ENCODE data around the gene NEU3. TPM values are rescaled to one million over a fixed set of nuclear protein-coding genes. Genes with fewer than 3 reads are reported as not detected.
"Not testable (repeated sequence)": the region's sequence is repeated elsewhere in the genome, so short reads cannot be mapped to it uniquely, and the experiment has no call there.

NEU3 gene
- polyA plus RNA-seq, 3 donors: 9.0 to 17.5 (median 13.1) TPM

DNA sequence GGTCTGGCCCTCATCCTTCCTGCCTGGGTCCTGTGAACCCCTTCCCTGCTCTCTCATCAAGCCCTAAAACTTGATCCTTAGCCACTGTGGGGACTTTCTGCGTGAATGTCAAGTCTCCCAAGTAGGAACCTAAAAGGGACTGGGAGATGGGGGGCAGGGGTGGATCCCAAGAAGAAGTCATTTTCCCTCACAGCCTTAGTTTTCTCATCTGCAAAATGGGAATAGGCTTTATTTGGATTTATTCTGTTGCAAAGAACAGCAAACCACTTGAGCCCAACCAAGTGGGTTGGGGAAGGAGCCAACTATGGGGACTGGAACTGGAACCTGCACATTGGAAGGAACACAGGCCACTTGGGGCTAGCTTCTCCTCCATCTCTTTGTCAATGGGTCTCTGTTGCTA, 36.8 kb downstream of the NEU3 start:
- no peak for DNase-seq

DNA sequence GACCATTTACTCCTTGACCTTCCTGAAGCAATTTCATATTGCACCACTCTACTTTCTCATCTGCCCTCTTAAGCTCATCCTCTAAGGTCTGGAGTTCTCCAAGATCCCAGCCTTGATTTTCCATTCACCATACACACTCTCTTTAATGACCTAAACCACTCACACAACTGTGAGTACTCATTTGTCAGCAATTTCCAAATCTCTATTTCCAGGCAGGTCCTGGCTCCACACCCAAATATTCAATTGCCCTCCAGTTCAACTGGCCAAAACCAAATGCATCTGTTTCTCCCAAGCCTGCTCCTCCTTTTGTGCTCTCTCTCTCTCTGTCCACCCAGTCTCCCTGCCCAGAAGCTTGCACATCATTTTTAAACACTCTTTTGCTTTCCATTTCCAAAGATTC, 39.6 kb downstream of the NEU3 start:
- no peak for DNase-seq

DNA sequence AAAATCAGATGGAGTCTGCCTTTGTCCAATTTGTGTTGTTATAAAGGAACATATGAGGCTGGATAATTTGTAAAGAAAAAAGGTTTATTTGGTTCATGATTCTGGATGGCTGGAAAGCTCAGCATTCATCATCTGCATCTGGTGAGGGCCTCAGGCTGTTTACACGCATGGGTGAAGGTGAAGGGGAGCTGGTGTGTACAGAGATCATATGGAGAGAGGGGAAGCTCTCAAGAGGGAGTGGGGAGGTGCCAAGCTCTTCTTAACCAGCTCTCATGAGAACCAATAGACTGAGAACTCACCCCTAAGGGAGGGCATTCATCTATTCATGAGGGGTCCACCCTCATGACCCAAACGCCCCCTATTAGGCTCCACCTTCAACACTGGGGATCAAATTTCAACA, 40.0 kb downstream of the NEU3 start:
- DNase-seq: no peak

DNA sequence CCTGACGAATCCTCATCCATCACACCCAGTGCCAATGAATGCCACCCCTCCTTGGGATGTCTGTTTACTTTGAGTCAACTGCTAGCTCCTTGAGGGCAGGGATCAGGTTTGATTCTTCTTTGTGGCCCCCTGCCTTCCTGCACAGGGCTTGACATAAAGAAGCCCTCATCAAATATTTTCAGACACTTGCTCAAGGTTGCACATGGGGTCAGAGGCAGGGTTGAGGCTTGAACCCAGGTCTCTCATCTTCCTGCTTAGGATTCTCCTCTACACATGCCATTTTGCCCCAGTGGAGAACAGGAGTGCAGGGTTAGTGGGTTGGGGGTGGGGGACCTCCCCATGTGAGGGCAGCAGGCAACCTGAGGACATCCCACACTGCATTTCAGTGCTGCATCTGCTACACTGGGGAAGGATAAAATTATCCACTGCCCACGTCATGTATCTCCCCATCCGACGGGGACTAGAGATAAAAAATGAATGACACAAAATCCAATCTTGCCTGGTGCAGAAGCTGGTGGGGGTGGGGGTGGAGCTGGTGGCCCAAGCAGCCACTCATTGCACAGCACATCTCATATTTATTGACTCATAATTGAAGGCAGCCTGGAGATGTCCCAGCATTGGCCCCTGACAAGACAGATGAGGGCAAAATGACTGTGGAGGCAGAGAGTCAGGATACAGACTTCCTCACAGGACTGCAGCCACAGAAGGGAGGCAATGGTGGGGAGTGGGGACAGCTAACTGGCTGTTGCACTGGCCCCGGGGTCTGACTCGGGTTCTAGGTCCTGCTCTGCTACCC, 41.3 kb downstream of the NEU3 start:
- DNase-seq: no peak

DNA sequence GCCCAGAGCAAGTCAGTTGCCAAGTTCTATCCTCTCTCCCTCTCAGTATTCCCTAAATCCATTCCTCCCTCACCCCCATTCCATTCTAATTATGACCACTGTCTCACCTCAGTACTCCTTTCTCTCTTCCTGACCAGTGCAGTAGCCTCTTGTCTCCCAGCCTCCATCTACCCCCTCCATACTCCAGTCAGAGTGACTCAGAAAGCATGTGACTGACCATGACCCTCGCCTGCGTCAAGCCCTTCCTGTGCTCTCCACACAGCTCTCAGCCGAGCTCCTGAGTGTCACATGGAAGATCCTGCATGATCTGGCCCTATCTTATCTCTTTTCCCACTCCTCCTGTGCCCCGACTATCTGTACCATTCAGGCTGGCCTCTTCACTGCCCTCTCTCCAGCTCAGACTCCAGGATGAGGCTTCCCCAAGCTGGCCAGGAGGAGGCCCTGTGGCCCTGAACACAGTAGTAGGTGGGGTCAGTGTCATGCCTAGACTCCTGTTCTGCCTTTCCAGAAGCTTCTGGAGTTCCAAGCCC, 42.6 kb downstream of the NEU3 start:
- DNase-seq: no peak

DNA sequence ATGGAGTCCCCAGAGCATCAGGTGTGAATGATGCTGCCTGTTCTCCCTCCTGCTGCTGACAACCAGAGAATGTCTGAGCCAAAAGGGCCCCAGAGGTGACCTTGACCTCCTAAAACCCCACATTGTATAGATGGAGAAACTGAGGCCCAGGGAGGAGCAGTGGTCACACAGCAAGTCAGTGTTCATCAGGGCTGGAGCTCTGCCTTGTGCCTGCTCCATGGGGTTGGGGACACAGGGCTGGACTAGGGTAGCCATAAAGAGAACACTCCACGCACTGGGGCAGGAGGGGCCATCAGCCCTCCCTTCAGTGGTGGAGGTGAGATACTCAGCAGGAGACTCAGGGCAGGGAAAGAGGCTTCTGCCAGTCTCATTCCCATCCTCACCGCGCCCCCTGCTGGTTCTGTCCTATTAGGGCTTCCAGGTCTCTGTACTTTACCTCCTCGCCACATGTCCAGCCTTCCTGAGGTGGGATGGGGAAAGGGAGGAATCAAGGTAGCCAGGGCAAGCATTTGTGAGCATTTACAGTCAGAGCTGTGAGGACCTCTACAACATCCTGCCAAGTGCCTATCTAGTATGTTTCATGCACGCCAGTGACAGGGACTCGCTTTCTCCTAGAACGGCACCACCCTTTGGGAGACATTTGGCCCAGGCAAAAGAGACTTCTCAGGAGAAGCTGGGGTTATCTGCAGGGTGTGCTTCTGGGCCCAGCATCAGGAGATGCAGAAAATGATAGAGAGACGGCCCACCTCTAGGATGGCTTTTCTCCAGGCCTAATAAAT, 43.2 kb downstream of the NEU3 start:
- peak; percentile 37 for DNase-seq

DNA sequence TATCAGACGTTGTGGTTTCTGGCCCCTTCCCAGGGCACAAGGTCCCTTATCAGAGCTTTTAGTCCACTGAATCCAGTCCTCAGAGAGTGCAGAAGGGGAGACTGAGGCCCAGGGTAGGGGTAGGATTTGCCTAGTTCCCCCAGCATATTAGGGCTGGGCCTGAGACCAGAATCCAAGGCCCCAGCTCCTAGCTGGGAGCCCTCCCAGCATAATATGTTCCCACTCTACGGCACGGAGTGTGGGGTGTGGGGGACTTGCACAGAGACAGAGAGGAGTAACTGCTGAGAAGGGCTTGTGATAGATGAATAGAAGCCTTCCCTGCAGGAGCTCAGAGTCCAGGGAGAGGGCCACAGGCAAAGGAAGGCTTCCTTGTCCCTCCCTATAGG, 43.8 kb downstream of the NEU3 start:
- no peak for DNase-seq

DNA sequence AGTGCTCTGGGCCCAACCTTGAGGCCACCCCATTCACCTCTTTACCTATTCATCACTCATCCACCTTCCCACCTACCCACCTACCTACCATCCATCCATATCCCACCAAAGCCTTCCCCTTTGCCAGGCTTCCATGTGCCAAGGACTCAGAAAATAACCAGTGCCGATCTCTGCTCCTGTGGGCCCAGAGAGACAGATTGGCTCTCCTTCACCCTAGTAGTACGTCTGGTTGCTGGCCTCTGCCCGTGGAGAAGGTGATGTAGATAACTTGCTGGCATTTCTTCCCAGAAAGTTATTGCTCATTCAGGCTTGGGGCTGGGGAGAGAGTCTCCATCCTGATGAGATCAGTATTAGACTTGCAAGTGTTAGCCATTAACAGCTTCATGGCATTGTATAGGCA, 45.2 kb downstream of the NEU3 start:
- no peak for DNase-seq

DNA sequence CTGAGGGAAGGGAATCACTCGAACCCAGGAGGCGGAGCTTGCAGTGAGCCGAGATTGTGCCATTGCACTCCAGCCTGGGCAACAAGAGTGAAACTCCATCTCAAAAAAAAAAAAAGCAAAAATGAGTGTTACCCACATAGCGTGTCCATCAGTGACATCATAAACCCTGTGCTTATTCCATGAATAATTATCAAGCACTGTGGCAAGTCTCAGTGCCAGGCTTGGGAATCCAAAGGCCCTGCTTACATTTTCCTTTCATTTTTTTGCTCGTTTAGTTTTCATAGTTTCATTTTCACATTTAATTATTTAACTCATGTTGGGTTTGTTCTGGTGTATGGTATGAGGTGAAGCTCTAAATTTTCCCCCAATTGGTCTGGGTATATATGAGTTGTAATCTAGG, 46.5 kb downstream of the NEU3 start:
- DNase-seq: no peak

DNA sequence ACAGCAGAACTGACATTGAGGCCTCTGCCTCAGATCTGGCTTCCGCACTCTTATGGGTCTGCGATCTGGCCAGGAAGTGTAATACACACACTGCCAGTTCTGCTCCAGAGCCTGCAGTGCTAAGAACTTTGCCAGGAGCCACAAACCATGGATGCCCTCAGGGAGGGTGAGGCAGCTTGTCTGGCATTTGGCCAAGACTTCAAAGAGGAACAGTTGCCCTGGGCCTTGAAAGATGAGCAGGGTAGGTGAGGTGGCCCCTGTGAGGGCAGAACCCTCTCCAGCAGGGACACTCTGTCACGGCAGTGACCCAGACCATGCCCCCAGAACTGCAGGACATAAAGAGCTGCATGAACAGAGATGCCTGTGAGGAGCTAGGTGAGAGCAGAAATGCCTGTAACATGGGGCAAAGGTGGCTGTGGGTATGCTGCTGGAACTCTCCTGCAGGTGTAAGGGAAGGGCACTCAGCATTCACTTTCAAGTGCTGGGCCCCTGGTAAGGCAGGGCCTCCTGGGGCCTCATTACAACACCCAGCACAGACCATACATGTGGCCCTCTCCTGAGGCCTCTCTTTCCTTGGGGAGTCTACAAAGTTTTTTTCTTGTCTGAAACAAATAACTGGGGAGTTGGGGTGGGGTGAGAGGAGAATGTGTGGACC, 47.3 kb downstream of the NEU3 start:
- DNase-seq: peak; percentile 33

DNA sequence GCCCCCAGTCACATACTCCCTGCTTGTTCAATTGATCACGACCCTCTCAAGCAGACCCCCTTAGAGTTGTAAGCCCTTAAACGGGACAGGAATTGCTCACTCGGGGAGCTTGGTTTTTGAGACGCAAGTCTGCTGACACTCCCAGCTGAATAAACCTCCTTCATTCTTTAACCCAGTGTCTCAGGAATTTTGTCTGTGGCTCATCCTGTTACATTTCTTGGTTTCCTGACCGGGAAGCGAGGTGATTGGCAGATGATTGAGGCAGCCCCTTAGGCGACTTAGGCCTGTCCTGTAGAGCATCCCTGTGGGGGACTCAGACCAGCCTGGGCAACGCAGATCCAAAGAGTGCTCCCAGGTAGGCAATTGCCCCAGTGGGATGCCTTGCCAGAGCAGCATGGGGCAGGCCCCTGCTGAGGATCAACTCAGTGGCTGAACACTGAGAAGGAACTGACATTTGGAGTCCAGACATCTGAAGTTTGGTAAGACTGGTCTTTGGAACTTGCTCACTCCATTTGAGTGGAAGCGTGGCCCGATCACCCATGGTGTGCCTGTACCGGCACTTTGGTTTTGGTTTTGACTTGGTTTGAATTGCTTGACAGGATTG, 51.5 kb downstream of the NEU3 start:
- DNase-seq: no peak

DNA sequence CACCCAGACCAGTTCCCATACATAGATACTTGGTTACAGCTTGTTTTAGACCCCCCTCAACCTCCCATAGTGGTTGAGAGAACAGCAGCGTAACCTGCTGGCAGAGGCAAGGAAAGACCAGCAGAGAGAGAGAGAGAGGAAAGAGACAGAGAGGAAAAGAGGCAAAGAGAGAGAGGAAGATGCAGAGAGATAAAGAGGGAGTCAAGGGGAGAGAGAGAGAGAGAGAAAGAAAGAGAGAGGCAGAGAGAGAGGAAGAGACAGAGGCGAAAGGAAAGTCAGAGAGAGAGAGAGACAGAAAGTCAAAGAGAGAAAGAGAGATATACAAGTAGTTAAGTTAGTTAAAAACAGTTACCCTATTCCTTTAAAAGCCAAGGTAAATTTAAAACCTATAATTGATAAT, 52.5 kb downstream of the NEU3 start:
- no peak for DNase-seq

DNA sequence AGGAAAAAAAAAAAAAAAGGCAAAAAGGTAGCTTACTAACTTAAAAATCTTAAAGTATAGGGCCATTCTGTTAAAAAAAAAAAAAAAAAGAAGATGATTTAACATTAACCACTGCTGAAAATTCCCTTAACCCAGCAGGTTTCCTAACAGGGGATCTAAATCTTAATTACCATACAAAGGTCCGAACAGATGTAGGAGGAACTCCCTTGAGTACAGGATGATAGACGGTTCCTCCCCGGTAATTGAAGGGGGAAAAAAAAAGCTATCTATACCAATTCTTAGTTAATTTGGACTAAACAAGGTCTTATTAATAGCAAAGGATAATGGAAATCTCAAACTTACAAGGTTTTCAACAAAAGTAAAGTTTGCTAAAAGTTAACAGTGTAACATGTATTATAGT, 53.1 kb downstream of the NEU3 start:
- not testable (repeated sequence) for DNase-seq

DNA sequence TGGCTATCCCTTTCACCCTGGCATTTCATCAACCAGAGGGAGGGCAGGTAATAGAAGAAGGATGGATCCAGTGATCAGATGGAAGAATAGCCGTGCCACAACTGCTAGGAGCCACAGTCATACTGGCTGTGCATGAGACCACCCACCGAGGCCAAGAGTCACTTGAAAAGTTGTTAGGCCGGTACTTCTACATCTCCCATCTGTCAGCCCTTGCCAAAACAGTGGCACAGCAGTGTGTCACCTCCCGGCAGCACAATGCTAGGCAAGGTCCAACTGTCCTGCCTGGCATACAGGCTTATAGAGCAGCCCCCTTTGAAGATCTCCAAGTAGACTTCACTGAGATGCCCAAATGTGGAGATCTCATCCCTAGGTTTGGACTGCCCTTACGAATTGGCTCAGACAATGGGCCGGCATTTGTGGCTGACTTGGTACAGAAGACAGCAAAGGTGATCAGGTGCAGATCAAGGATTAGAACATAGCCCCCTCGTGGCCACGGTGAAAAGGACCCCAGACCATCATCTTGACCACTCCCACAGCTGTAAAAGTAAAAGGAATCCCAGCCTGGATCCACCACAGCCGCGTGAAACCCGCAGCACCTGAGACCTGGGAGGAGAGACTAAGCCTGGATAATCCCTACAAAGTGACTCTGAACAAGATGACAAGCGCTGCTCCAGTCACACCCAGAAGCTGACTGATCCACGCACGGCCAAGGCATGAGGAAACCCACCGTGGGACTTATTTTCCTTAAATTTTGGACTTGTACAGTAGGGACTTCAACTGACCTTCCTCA, 55.8 kb downstream of the NEU3 start:
- DNase-seq: not testable (repeated sequence)

DNA sequence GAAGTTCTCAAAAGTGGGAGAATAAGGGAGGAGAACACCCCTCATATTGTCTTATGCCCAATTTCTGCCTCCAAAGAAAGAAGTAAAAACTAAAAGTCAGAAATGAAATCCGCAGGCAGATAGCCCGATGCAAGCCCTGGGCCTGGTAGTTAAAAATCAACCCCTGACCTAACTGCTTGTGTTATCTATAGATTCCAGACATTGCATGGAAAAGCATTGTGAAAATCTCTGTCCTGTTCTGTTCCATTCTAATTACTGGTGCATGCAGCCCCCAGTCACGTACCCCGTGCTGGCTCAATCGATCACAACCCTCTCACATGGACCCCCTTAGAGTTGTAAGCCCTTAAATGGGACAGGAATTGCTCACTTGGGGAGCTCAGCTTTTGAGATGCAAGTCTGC, 57.9 kb downstream of the NEU3 start:
- not testable (repeated sequence) for DNase-seq

DNA sequence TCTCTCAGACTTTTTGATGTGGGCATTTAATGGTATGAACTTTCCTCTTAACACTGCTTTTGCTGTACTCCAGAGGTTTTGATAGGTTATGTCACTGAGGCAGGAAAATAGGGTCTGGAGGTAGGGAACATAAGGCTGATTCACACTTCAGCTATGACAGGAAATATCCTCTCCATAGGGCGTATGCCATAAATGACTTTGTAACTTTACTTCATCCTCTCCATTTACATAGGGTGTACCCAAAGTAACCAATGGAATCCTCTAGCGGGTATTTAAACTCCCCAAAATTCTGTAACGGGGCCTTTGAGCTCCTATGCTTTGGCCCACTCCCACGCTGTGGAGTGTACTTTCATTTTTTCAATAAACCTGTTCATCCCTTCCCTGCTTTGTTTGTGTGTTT, 58.5 kb downstream of the NEU3 start:
- no peak for DNase-seq

DNA sequence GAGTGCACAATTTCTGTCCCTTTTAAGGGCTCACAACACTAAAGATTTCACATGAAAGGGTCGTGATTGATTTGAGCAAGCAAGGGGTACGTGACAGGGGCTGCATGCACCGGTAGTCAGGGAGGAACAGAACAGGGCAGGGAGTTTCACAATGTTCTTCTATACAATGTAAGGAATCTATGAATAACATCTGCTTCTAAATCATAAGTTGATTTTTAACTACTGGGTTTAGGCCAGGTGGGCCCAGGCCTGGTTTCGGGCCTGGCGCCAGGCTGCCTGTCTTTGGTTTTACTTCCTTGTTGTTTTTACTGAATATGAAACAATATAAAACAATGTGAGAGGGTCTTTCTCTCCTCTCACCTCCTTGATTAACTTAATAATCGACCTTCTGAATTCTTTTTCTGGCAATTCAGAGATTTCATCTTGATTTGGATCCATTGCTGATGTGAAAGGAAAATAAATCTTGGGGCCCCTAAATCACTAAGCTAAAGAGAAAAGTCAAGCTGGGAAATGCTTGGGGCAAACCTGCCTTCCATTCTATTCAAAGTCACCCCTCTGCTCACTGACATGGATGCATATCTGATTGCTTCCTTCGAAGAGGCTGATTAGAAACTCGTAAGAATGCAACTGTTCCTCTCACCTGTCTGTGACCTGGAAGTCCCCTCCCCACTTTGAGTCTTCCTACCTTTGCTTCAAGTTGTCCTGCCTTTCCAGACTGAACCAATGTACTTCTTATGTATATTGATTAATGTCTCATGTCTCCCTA, 61.0 kb downstream of the NEU3 start:
- not testable (repeated sequence) for DNase-seq

DNA sequence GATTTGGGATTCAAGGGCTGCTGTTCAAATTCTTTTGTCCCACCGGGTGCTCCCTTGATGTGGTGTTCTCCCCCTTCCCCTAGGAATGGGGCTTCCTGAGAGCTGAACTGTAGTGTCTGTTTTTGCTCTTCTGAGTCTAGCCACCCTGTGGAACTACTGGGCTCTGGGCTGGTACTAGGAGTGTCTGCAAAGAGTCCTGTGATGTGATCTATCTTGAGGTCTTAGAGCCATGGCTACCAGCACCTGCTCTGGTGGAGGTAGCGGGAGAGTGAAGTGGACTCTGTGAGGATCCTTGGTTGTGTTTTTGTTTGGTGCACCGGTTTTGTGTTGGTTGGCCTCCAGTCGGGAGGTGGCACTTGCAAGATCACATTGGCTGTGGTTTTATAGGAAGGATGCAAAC, 61.8 kb downstream of the NEU3 start:
- DNase-seq: no peak

DNA sequence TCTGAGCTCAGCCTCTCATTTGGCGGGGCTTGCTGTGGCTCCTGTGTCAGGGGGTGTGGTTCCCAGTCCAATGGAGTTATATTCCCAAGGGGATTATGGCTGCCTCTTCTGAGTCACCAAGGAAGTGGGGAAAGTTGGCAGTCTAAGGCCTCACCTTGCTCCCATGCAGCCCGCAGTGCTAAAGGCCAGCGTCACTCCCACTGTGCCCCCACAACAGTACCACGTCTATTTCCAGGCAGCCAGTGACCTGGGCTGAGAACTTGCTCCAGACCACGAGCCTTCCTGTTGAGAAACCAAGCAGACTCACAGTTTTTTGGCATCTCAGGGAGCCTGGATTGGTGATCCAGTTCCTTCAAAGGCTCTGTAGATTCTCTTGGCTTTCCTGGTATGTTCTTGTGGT, 62.3 kb downstream of the NEU3 start:
- DNase-seq: no peak

DNA sequence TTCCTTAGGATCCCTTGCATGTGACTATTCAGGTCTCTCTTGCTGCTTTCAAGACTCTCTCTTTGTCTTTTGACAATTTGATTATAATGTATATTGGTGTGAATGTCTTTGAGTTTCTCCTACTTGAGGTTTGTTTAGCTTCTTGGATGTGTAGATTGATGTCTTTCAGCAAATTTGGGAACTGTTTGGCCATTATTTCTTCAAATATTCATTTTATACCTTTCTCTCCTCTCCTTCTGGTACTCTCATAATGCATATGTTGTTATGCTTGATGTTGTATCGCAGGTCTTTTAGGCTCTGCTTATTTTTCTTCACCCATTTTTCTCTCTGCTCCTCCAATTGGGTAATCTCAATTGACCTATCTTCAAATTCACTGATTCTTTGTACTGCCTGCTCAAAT, 63.7 kb downstream of the NEU3 start:
- no peak for DNase-seq

DNA sequence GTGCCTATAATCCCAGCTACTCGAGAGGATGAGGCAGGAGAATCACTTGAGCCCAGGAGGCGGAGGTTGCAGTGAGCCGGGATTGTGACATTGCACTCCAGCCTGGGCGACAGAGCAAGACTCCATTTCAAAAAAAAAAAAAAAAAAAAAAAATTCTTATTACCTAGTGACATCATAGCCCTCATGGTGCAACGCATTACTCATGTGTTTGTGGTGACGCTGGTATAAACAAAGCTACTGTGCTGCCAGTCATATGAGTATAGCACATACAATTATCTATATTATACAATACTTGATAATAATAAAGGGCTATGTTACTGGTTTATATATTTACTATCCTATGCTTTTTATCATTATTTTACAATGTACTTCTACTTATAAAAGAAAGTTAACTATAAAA, 66.8 kb downstream of the NEU3 start:
- no peak for DNase-seq

Measured in renal pelvis (tissue), 4 donors.